Measurements from ENCODE around the gene SMIM41. TPM values are rescaled to one million over a fixed set of nuclear protein-coding genes. Genes with fewer than 3 reads are reported as not detected.
"Not testable (repeated sequence)": the region's sequence is repeated elsewhere in the genome, so short reads cannot be mapped to it uniquely, and the experiment has no call there.

SMIM41 gene
- total RNA-seq, 1 experiment from 2014 or later: not detected

DNA sequence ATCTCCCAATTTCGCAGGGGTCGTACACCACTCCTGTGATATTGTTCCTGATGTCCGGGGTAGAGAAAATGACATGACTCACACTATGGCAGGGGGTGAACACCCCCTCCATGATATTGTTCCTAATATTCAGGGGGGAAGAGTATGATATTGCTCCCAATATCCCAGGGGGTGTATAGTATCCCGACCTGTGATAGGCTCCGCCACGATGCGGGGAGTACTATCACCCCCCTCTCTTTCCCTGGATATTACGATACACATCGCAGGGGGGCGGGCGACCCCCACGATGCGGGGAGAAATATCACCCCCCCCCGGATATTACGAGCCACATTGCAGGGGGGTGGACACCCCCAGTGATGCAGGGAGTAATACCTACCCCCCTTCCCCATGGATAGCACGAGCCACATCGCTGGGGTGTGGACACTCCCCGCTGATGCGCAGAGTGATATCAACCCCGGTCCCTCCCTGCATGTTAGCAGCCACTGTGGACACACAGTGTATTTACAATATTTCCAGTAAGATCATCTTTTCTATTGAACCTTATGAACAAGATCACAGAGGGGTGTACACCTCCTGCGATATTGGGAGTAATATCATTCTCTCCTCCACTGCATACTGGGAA, 17.7 kb downstream of the SMIM41 start:
- Histone ChIP-seq H3K4me3 (ENCODE audit: low read length) (no peak overlapping the region), H3K27me3 (ENCODE audit: low read length) (no peaks in the 10 kb centered on the region), H3K4me2 (ENCODE audit: low read length) (no peak overlapping the region), H3K4me1 (ENCODE audit: insufficient read depth, low read length) (no peaks in the 10 kb centered on the region), H3K79me2 (ENCODE audit: low read length) (no peaks in the 10 kb centered on the region), H3K9ac (ENCODE audit: low read length) (no peak overlapping the region), H3F3A (ENCODE audit: low read length, unreplicated experiment) (no peaks in the 10 kb centered on the region), H3K9me2 (replicated peaks; ENCODE audit: low read length) (no peaks in the 10 kb centered on the region), H3K27ac (ENCODE audit: low read length) (no peak overlapping the region), H3K9me3 (ENCODE audit: low read length) (no peaks in the 10 kb centered on the region), H2AFZ (ENCODE audit: low read length) (no peak overlapping the region), H4K20me1 (ENCODE audit: low read length) (no peaks in the 10 kb centered on the region), H3K36me3 (ENCODE audit: low read depth, low read length) (no peaks in the 10 kb centered on the region)
- DNase-seq (no peak), ATAC-seq (no peak)
- ChIA-PET CTCF (no interaction called here), POLR2A (ENCODE audit: unreplicated experiment) (no interaction called here)
- intact Hi-C loops (cut with micrococcal nuclease): no loop called here
- no TSS peak for BruUV-seq (replicated peaks)
- TF ChIP-seq EZH2 (IDR thresholded peaks at IDR 0.05; ENCODE audit: low read length, unreplicated experiment): no peak
- TF ChIP-seq, protein P1, sequence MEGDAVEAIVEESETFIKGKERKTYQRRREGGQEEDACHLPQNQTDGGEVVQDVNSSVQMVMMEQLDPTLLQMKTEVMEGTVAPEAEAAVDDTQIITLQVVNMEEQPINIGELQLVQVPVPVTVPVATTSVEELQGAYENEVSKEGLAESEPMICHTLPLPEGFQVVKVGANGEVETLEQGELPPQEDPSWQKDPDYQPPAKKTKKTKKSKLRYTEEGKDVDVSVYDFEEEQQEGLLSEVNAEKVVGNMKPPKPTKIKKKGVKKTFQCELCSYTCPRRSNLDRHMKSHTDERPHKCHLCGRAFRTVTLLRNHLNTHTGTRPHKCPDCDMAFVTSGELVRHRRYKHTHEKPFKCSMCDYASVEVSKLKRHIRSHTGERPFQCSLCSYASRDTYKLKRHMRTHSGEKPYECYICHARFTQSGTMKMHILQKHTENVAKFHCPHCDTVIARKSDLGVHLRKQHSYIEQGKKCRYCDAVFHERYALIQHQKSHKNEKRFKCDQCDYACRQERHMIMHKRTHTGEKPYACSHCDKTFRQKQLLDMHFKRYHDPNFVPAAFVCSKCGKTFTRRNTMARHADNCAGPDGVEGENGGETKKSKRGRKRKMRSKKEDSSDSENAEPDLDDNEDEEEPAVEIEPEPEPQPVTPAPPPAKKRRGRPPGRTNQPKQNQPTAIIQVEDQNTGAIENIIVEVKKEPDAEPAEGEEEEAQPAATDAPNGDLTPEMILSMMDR (conservative IDR thresholded peaks at IDR 0.05; ENCODE audit: low read depth, low read length): no peak
- no peak for TF ChIP-seq EZH2phosphoT487 (IDR thresholded peaks at IDR 0.05; ENCODE audit: borderline replicate concordance, low read length)

DNA sequence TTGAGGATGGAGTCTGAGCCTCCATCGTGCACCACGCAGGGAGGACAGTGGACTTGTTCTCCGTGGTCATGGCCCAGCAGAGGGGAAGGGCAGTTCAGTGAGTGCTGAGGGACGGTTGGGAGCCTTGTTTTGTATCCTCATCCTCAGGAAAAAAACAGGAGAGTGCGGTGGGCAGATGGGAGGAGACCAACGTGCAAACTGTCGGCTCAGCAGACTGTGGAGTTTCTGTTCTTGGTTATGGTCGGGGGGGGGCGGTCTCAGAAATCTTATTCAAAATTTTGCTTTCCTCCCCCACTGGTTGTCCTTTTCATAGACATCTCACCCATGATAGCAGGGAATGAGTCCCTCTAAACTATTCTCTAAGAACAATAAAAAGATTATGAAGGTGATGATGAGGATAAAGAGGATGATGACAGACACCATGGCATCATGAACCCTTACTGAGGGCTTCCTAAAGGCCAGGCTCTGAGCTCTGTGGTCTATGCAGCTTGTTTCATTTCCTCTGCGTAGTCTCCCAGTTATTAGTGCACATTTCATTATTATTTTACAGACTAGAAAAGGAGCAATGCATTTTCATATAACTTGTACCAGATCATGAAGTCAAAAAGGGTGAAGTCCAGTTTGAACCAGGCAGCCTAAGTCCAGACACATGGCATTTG, 25.1 kb downstream of the SMIM41 start:
- H3F3A ChIP-seq (ENCODE audit: low read length, unreplicated experiment); H3K9me2 ChIP-seq (replicated peaks; ENCODE audit: low read length); H3K27ac ChIP-seq (ENCODE audit: low read length); intact Hi-C loops (cut with micrococcal nuclease); H3K27me3 ChIP-seq (ENCODE audit: low read length); POLR2A ChIA-PET (ENCODE audit: unreplicated experiment); BruUV-seq (replicated peaks); H3K9me3 ChIP-seq (ENCODE audit: low read length); CTCF ChIA-PET; H3K4me3 ChIP-seq (ENCODE audit: low read length); H2AFZ ChIP-seq (ENCODE audit: low read length); DNase-seq; H3K4me1 ChIP-seq (ENCODE audit: insufficient read depth, low read length); H3K4me2 ChIP-seq (ENCODE audit: low read length); H3K36me3 ChIP-seq (ENCODE audit: low read depth, low read length); H3K79me2 ChIP-seq (ENCODE audit: low read length); H4K20me1 ChIP-seq (ENCODE audit: low read length); H3K9ac ChIP-seq (ENCODE audit: low read length); ATAC-seq: not testable (repeated sequence)

DNA sequence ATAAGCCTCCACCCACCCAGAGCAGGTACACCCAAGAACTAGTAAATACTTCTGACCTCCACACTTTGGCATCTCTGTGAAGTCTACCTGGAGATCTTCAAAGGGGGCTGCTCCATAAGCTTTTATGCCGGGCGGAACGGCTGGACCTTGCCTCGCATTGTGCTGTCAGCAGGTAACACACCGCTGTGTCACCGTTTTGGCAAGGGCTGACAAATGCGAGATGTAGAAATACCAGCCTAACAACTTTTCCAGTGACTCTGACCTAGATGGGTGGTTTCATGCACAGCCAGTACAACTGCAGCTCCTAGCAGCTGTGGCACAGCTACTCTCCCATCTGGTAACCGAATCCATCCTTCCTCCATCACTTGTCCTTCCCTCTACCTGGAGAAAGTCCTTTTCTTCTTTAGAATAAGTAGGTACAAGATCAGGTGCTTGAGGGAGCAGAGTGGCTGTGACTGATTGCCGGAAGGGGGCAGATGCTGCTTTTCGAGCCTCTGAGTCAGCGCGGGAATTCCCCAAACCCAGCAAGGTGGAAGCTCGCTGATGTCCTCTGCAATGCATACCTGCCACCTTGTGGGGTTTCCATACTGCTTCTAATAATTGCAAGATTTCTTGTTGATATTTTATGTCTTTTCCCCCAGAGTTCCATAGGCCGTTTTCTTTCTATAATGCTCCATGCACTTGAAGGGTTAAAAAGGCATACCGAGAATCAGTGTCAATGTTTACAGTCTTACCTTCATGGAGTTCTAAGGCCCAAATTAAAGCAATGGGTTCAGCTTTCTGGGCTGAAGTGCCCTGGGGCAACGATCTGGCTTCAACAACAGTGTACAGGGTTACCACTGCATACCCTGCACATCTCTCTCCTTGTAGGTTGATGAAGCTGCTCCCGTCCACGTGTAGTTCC, 37.0 kb downstream of the SMIM41 start:
- TF ChIP-seq, protein P1 (conservative IDR thresholded peaks at IDR 0.05; ENCODE audit: low read depth, low read length): peak; percentile 51; the same call in 1 of the 2 replicates
- peak overlapping the region; percentile 63 for H3K4me3 ChIP-seq (ENCODE audit: low read length)
- not testable (repeated sequence) for ATAC-seq; H4K20me1 ChIP-seq (ENCODE audit: low read length); BruUV-seq (replicated peaks); H3K27me3 ChIP-seq (ENCODE audit: low read length); H3K36me3 ChIP-seq (ENCODE audit: low read depth, low read length); H3F3A ChIP-seq (ENCODE audit: low read length, unreplicated experiment); H3K79me2 ChIP-seq (ENCODE audit: low read length); H3K9me3 ChIP-seq (ENCODE audit: low read length); H3K9me2 ChIP-seq (replicated peaks; ENCODE audit: low read length)
- ChIA-PET POLR2A (ENCODE audit: unreplicated experiment) (interaction anchor here (0.6 kb wide), 1 partner anchor 84 kb away, joined by 3 read pairs; no protein-coding TSS in a partner anchor), CTCF (interaction anchor here (1.4 kb wide), 1 partner anchor 91 kb away, joined by 25 read pairs; no protein-coding TSS in a partner anchor)
- H3K27ac ChIP-seq (ENCODE audit: low read length): peak overlapping the region; percentile 76
- peak; percentile 95 for DNase-seq
- H3K4me1 ChIP-seq (ENCODE audit: insufficient read depth, low read length): peaks cover 27% of the 10 kb centered on the region
- peak overlapping the region; percentile 89 for H2AFZ ChIP-seq (ENCODE audit: low read length)
- peak overlapping the region; percentile 93 for H3K4me2 ChIP-seq (ENCODE audit: low read length)
- intact Hi-C loops (cut with micrococcal nuclease): loop anchor here (1.0 to 5.0 kb wide), 2 partner anchors 34 to 91 kb away; no protein-coding TSS in a partner anchor
- H3K9ac ChIP-seq (ENCODE audit: low read length): 0 out of 2 replicates have a peak overlapping the region, but pooled peaks have one; percentile 15

DNA sequence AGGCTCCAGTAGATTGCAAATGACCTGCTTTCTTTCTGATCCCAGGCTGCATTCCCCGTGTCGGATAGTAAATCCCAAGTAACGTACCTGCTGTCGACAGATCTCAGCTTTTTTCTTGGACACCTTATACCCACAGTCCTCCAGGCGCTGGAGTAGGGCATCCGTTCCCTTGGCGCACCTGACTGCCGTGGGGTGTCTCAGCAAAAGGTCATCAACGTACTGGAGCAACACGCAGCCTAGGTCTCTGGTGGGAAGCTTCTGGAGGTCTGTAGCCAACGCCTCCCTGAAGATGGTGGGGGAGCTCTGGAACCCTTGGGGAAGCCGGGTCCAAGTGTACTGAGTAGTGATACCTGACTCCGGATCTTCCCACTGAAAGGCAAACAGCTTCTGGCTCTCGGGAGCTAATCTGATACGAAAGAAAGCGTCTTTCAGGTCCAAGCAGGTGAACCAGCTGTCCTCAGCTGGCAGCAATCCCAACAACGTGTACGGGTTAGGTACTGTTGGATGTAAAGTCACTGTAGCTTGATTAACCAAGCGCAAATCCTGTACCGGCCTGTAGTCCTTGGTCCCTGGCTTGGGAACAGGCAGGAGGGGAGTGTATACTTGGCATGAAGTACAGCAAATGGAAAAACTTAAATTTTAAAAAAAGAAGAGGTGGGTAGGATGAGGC, 38.4 kb downstream of the SMIM41 start:
- H3F3A ChIP-seq (ENCODE audit: low read length, unreplicated experiment); BruUV-seq (replicated peaks); H3K9me2 ChIP-seq (replicated peaks; ENCODE audit: low read length); CTCF ChIA-PET; H3K27ac ChIP-seq (ENCODE audit: low read length); H3K79me2 ChIP-seq (ENCODE audit: low read length); H3K9me3 ChIP-seq (ENCODE audit: low read length); H3K4me2 ChIP-seq (ENCODE audit: low read length); H3K27me3 ChIP-seq (ENCODE audit: low read length); H3K36me3 ChIP-seq (ENCODE audit: low read depth, low read length); H3K9ac ChIP-seq (ENCODE audit: low read length); H3K4me3 ChIP-seq (ENCODE audit: low read length); H2AFZ ChIP-seq (ENCODE audit: low read length); ATAC-seq; POLR2A ChIA-PET (ENCODE audit: unreplicated experiment); H4K20me1 ChIP-seq (ENCODE audit: low read length); DNase-seq: not testable (repeated sequence)
- intact Hi-C loops (cut with micrococcal nuclease): loop anchor here (5.0 kb wide), 1 partner anchor 36 kb away; no protein-coding TSS in a partner anchor
- H3K4me1 ChIP-seq (ENCODE audit: insufficient read depth, low read length): peaks cover 27% of the 10 kb centered on the region

All from PC-3 (cell line).